Thoracic aorta (tissue), 2 donors: ENCODE data around the gene LSM10. TPM values are rescaled to one million over a fixed set of nuclear protein-coding genes. Genes with fewer than 3 reads are reported as not detected.
A peak's percentile ranks its signal among the peaks of the same experiment; 100 is the strongest.

Experiments used
- ATAC-seq: fragments of 150-250 bp; one replicate; pipeline ENCODE4 v1.8.0; 2017; ENCODE audit warnings: low read depth; ENCODE audit not compliant: insufficient number of reproducible peaks, low FRiP score
- DNase-seq: peaks from one replicate; pipeline ENCODE4 v3.0.0-alpha.2; 2020; ENCODE audit warnings: low spot score
- H3K27ac ChIP-seq, 2 donors: fragments of 200-600 bp; sonication (generic); 1 replicate in 1 of 2; 2 replicates in 1 of 2; pipeline ENCODE4 v1.5.1; 2016; ENCODE audit warnings: mild to moderate bottlenecking in 2 of 2, moderate library complexity in 2 of 2
- H3K27me3 ChIP-seq: fragments of 200-600 bp; sonication (generic); replicated peaks from 2 replicates; pipeline ENCODE4 v1.6.0; 2016; ENCODE audit warnings: mild to moderate bottlenecking; ENCODE audit not compliant: insufficient read depth
- H3K36me3 ChIP-seq: fragments of 200-600 bp; sonication (generic); one replicate; pipeline ENCODE4 v1.5.1; 2016
- H3K4me1 ChIP-seq, 2 donors: fragments of 200-600 bp; sonication (generic); 1 replicate in 1 of 2; 2 replicates in 1 of 2; pipeline versions ENCODE4 v1.5.1 to v1.6.0; 2016; ENCODE audit warnings: low read depth in 2 of 2, mild to moderate bottlenecking in 1 of 2; ENCODE audit not compliant: control insufficient read depth in 1 of 2
- H3K4me3 ChIP-seq: fragments of 200-600 bp; sonication (generic); 2 replicates; pipeline ENCODE4 v1.5.1; 2016; ENCODE audit warnings: mild to moderate bottlenecking
- H3K9me3 ChIP-seq: fragments of 200-600 bp; sonication (generic); 2 replicates; pipeline ENCODE4 v1.5.1; 2016
- total RNA-seq, 2 donors: library from RNA; depleted of rRNA; stranded (reverse); fragments of >200 nt; gene quantifications; one replicate each; pipeline versions ENCODE4 v1.1.0 to v1.2.3, GENCODE V29; 2016
- TF ChIP-seq, protein P1 (sequence below): fragments of 200-600 bp; sonication (generic); IDR thresholded peaks from one replicate; pipeline ENCODE4 v1.5.1; 2019; ENCODE audit warnings: antibody characterized with exemption

LSM10 gene
- total RNA-seq, 2 donors from 2014 or later = 14.4 to 34.4 TPM

DNA sequence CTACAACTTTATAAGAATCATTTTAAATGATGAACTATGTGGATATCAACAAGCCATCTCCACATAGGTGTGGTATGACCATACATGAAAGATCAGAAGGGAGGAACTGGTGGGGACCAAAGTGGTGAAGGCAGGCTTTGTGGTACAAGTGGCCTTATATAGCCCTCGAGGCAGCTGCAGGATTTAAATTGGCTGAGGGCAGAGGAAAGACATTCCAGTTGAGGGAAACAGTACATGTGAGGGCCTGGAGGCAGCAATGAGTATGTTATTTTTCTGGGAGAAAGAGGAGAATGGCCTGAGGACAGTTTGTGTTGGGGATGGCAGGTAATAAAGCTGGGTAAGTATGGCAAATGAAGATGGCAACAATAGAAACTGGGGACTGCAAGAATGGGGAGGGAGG is 35.4 kb upstream of the LSM10 start:
- H3K36me3 ChIP-seq = no peaks in the 10 kb centered on the region
- H3K4me3 ChIP-seq = no peak overlapping the region
- H3K4me1 ChIP-seq = no peaks in the 10 kb centered on the region
- H3K27ac ChIP-seq = no peak overlapping the region
- ATAC-seq (no peak), DNase-seq (no peak)
- TF ChIP-seq, protein P1, sequence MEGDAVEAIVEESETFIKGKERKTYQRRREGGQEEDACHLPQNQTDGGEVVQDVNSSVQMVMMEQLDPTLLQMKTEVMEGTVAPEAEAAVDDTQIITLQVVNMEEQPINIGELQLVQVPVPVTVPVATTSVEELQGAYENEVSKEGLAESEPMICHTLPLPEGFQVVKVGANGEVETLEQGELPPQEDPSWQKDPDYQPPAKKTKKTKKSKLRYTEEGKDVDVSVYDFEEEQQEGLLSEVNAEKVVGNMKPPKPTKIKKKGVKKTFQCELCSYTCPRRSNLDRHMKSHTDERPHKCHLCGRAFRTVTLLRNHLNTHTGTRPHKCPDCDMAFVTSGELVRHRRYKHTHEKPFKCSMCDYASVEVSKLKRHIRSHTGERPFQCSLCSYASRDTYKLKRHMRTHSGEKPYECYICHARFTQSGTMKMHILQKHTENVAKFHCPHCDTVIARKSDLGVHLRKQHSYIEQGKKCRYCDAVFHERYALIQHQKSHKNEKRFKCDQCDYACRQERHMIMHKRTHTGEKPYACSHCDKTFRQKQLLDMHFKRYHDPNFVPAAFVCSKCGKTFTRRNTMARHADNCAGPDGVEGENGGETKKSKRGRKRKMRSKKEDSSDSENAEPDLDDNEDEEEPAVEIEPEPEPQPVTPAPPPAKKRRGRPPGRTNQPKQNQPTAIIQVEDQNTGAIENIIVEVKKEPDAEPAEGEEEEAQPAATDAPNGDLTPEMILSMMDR = no peak
- no peaks in the 10 kb centered on the region for H3K27me3 ChIP-seq
- no peaks in the 10 kb centered on the region for H3K9me3 ChIP-seq

DNA sequence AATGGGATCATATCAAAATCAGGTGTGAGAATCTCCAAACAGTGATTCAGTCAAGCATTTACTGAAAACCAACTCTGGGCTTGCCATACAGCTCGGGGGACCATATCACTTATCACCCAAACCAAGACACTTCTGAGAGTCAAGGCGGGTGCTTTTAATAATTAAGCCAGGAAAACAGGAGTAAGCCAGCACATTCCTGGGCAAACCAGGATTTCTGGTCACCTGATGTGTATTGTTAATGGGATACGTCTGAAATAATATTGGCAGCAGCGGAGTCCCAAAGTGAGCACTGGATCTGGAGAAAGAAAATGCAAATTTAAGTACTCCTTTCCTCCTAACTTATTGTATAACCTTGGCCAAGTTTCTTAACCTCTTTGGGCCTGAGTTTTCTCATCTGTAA is 34.9 kb upstream of the LSM10 start:
- Histone ChIP-seq H3K27ac (no peak overlapping the region), H3K27me3 (no peaks in the 10 kb centered on the region), H3K4me1 (no peaks in the 10 kb centered on the region), H3K9me3 (no peaks in the 10 kb centered on the region), H3K36me3 (no peaks in the 10 kb centered on the region), H3K4me3 (no peak overlapping the region)
- ATAC-seq (no peak), DNase-seq (no peak)
- TF ChIP-seq, protein P1 = no peak

DNA sequence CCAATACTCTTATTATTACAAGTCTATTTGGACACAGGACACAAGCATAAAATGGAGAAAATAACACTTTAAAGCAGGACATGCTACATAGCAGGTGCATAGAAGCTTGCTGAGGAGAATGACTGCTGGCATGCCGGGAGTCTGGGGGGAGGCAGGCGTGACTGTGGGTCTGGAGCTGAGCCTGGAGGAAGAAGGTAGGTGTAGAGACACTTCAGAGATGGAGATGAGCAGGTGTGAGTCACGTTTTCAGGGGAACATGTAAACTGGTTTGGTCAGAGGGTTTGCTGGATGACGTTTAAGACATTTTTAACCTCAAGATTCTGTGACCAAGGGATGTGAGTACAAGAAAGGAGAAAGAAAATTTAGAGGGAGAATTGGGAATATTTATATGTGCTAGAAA is 28.1 kb upstream of the LSM10 start:
- Histone ChIP-seq H3K9me3 (no peaks in the 10 kb centered on the region), H3K4me1 (no peaks in the 10 kb centered on the region), H3K27ac (no peak overlapping the region), H3K27me3 (no peaks in the 10 kb centered on the region), H3K4me3 (no peak overlapping the region), H3K36me3 (peaks cover 13% of the 10 kb centered on the region)
- DNase-seq (no peak), ATAC-seq (no peak)
- TF ChIP-seq, protein P1 = no peak

DNA sequence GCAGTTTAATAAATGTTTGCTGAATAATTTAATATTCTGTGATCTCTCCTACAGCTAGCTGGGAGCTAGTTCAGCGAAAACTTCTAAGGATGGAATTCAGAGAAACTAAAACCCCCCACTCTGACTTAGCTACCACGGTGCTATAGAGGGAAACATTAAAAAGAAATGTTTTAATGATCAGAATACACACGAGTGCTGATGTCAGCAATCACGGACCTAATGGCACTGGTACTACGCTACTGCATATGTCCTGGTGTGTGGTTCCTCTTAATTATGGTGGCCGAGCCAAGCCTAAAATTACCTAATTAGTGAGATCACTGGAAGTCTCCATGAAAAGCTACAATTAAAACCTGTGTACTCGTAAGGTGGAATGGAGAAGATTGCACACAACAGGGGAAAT is 23.9 kb upstream of the LSM10 start:
- Histone ChIP-seq H3K36me3 (peaks cover 13% of the 10 kb centered on the region), H3K9me3 (no peaks in the 10 kb centered on the region), H3K4me1 (no peaks in the 10 kb centered on the region), H3K27me3 (no peaks in the 10 kb centered on the region), H3K27ac (no peak overlapping the region), H3K4me3 (no peak overlapping the region)
- TF ChIP-seq, protein P1 = no peak
- ATAC-seq (no peak), DNase-seq (no peak)

DNA sequence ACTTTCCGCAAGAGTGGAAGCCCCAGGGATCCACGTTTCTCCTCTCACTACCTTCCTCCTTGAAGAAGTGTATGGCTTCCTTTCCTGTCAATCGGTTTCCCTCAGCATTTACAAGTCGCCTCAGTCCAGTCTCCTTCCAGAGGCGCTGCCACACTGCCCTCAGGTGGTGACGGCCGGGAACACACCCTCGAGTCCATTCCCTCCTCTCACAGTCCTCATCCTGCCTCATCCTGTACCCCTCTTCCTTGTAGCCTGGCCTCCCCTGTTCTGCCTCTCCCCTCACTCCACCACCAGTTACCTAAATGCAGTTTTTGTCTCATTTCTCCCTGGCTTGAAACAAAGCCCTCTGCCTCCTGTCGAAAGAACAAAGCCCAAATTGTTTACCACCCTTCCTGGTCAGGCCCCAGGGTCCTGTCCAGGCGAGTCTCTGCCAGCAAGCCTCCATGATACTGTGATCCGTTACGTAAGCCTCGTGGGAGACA is 23.2 kb upstream of the LSM10 start:
- no peaks in the 10 kb centered on the region for H3K27me3 ChIP-seq

More for the DNA sequence above, 23.2 kb upstream of the LSM10 start:
- H3K4me3 ChIP-seq = no peak overlapping the region
- no peak overlapping the region for H3K27ac ChIP-seq
- TF ChIP-seq, protein P1 = peak; percentile 95
- no peaks in the 10 kb centered on the region for H3K9me3 ChIP-seq
- peaks cover 13% of the 10 kb centered on the region for H3K36me3 ChIP-seq
- no peak for DNase-seq
- peak; percentile 75 for ATAC-seq
- H3K4me1 ChIP-seq = no peaks in the 10 kb centered on the region
